Nephron (organoid): ENCODE results near the gene ATAD3C.
"Not testable (repeated sequence)": the region's sequence is repeated elsewhere in the genome, so short reads cannot be mapped to it uniquely, and the experiment has no call there.

ENCODE experiments used
- H3K27ac Mint-ChIP-seq, 3 experiments: 2 replicates each; pipeline ENCODE4 v1.8.0; 2020; ENCODE audit warnings: mixed read lengths in 3 of 3, mild to moderate bottlenecking in 2 of 3, moderate library complexity in 1 of 3
- H3K27me3 Mint-ChIP-seq: 2 replicates; pipeline ENCODE4 v1.8.0; 2021; ENCODE audit warnings: low read depth, mild to moderate bottlenecking, moderate library complexity, mixed read lengths
- H3K36me3 Mint-ChIP-seq: 2 replicates; pipeline ENCODE4 v1.8.0; 2020; ENCODE audit warnings: low read depth, mixed read lengths
- H3K4me1 Mint-ChIP-seq: 2 replicates; pipeline ENCODE4 v1.8.0; 2020; ENCODE audit warnings: mixed read lengths
- H3K4me3 Mint-ChIP-seq, 3 experiments: 2 replicates each; pipeline ENCODE4 v1.8.0; 2020; ENCODE audit warnings: mild to moderate bottlenecking in 3 of 3, mixed read lengths in 3 of 3, moderate library complexity in 2 of 3
- H3K9me3 Mint-ChIP-seq: 2 replicates; pipeline ENCODE4 v1.8.0; 2020; ENCODE audit warnings: mixed read lengths
- TF ChIP-seq, protein P1 (sequence below), 3 experiments: fragments of 200-600 bp; sonication (generic); IDR thresholded peaks; one replicate each; pipeline ENCODE4 v1.5.0; 2021; ENCODE audit warnings: antibody characterized with exemption in 3 of 3; ENCODE audit not compliant: unreplicated experiment in 3 of 3

ATAD3C gene

DNA sequence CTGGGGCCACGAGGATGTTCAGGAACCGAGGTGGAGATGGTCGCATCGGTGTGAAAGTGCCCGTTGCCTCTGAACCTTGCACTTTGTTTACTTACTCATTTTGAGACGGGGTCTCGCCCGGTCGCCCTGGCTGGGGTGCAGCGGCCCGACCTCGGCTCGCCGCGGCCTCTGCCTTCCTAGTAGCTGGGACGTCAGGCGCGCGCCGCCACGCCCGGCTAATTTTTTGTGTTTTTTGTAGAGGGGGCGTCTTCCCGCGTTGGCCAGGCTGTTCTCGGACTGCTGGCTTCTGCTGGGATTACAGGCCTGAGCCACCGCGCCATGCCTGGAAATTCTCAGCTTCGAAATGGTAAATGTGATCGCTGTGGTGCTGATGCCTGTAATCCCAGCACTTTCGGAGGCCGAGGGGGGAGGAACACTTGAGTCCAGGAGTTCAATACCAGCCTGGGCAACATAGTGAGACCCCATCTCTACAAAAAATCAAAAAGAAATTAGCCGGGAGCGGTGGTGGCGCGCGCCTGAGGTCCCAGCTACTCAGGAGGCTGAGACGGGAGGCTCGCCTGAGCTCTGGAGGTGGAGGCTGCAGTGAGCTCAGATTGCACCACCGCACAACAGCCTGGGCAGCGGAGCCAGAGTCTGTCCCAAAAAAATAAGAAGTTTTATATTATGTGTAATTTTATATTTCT, 41.7 kb upstream of the ATAD3C start:
- Mint-ChIP-seq H3K9me3 (no peaks in the 10 kb centered on the region), H3K36me3 (peaks cover 30% of the 10 kb centered on the region), H3K4me3 (peak overlapping the region; percentile 89 to 91 (median 90)), H3K4me1 (peaks cover 17% of the 10 kb centered on the region), H3K27me3 (no peaks in the 10 kb centered on the region), H3K27ac (peak overlapping the region; percentile 68 to 95 (median 73))
- TF ChIP-seq, protein P1, sequence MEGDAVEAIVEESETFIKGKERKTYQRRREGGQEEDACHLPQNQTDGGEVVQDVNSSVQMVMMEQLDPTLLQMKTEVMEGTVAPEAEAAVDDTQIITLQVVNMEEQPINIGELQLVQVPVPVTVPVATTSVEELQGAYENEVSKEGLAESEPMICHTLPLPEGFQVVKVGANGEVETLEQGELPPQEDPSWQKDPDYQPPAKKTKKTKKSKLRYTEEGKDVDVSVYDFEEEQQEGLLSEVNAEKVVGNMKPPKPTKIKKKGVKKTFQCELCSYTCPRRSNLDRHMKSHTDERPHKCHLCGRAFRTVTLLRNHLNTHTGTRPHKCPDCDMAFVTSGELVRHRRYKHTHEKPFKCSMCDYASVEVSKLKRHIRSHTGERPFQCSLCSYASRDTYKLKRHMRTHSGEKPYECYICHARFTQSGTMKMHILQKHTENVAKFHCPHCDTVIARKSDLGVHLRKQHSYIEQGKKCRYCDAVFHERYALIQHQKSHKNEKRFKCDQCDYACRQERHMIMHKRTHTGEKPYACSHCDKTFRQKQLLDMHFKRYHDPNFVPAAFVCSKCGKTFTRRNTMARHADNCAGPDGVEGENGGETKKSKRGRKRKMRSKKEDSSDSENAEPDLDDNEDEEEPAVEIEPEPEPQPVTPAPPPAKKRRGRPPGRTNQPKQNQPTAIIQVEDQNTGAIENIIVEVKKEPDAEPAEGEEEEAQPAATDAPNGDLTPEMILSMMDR (IDR thresholded peaks at IDR 0.05; ENCODE audit: unreplicated experiment in 3 of 3) = peak in 2 of 3 experiments; percentile 5 to 15

DNA sequence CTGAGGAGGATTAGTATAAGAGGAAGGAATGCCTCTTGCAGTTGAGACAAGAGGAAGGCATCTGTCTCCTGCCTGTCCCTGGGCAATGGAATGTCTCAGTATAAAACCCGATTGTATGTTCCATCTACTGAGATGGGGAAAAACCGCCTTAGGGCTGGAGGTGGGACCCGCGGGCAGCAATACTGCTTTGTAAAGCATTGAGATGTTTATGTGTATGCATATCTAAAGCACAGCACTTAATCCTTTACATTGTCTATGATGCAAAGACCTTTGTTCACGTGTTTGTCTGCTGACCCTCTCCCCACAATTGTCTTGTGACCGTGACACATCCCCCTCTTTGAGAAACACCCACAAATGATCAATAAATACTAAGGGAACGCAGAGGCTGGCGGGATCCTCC, 39.3 kb upstream of the ATAD3C start:
- H3K27me3 Mint-ChIP-seq, H3K9me3 Mint-ChIP-seq, H3K27ac Mint-ChIP-seq: not testable (repeated sequence)
- Mint-ChIP-seq H3K4me3 (peak overlapping the region; percentile 66 to 82 (median 78)), H3K36me3 (peaks cover 18% of the 10 kb centered on the region), H3K4me1 (peaks cover 14% of the 10 kb centered on the region)

DNA sequence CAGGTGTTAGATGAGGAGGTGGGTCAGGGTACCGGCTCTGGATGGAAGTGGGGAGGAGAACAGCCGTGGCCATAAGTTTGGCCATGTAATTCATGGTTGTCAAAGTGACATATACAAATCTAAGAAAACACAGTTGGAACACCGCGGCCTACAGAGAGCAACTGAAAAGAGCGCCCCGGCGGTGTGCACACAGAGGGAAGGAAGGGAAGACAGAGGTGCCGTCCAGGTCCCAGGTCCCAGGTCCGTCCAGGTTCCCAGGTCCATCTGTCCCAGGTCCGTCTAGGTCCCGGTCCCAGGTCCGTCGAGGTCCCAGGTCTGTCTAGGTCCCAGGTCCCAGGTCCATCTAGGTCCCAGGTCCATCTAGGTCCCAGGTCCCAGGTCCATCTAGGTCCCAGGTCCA, 37.9 kb upstream of the ATAD3C start:
- no peaks in the 10 kb centered on the region for H3K9me3 Mint-ChIP-seq
- H3K4me1 Mint-ChIP-seq = peaks cover 14% of the 10 kb centered on the region
- TF ChIP-seq, protein P1 (IDR thresholded peaks at IDR 0.05; ENCODE audit: unreplicated experiment in 3 of 3) = no peak
- H3K27me3 Mint-ChIP-seq = no peaks in the 10 kb centered on the region
- H3K27ac Mint-ChIP-seq = no peak overlapping the region
- H3K36me3 Mint-ChIP-seq = peaks cover 13% of the 10 kb centered on the region
- peak overlapping the region in 2 of 3 experiments; percentile 21 to 50 for H3K4me3 Mint-ChIP-seq

DNA sequence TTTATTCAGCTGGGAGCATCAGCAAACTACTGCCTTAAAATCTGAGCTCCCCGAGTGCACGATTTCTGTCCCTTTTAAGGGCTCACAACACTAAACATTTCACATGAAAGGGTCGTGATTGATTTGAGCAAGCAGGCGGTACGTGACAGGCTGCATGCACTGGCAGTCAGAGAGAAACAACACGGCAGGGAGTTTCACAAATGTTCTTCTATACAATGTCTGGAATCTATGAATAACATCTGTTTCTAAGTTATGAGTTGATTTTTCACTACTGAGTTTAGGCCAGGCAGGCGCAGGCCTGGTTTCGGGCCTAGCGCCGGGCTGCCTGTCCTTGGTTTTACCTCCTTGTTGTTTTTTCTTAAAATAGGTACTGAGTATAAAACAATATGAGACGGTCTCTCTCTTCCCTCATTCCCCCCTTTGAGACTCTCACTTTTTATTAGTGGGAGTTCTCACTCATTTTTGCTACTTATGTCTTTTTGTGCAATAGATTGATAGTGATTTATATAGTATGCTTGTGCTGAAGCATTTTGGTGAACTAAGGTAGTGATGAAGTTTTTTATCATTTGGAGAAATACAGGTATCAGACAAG, 37.1 kb upstream of the ATAD3C start:
- not testable (repeated sequence) for H3K9me3 Mint-ChIP-seq, H3K27me3 Mint-ChIP-seq, H3K27ac Mint-ChIP-seq
- H3K36me3 Mint-ChIP-seq = peaks cover 13% of the 10 kb centered on the region
- peak overlapping the region in 1 of 3 experiments; percentile 9 for H3K4me3 Mint-ChIP-seq
- H3K4me1 Mint-ChIP-seq = peaks cover 14% of the 10 kb centered on the region

GRCh38 chr1:1415751-1416150, 33.7 kb upstream of the ATAD3C start:
- no peak overlapping the region for H3K27ac Mint-ChIP-seq
- no peaks in the 10 kb centered on the region for H3K9me3 Mint-ChIP-seq
- TF ChIP-seq, protein P1 (IDR thresholded peaks at IDR 0.05; ENCODE audit: unreplicated experiment in 3 of 3) = no peak
- H3K36me3 Mint-ChIP-seq = peaks cover 7% of the 10 kb centered on the region
- H3K4me3 Mint-ChIP-seq = no peak overlapping the region
- H3K27me3 Mint-ChIP-seq = no peaks in the 10 kb centered on the region
- peaks cover 19% of the 10 kb centered on the region for H3K4me1 Mint-ChIP-seq

GRCh38 chr1:1417396-1417795, 32.1 kb upstream of the ATAD3C start:
- H3K36me3 Mint-ChIP-seq = not testable (repeated sequence)

GRCh38 chr1:1417825-1418463, 31.5 kb upstream of the ATAD3C start:
- Mint-ChIP-seq H3K4me1 (peaks cover 17% of the 10 kb centered on the region), H3K4me3 (peak overlapping the region in 2 of 3 experiments; percentile 33 to 51), H3K27ac (peak overlapping the region; percentile 76 to 81 (median 80))
- not testable (repeated sequence) for H3K9me3 Mint-ChIP-seq, H3K36me3 Mint-ChIP-seq, H3K27me3 Mint-ChIP-seq

More at GRCh38 chr1:1417396-1417795, 32.1 kb upstream of the ATAD3C start:
- not testable (repeated sequence) for H3K27me3 Mint-ChIP-seq, H3K9me3 Mint-ChIP-seq
- H3K4me1 Mint-ChIP-seq = peaks cover 19% of the 10 kb centered on the region
- peak overlapping the region in 1 of 3 experiments; percentile 33 for H3K4me3 Mint-ChIP-seq
- peak overlapping the region; percentile 76 to 81 (median 80) for H3K27ac Mint-ChIP-seq
